GM18868 (cell line): ENCODE measurements around the gene ISG15.
"Not testable (repeated sequence)": the region's sequence is repeated elsewhere in the genome, so short reads cannot be mapped to it uniquely, and the experiment has no call there.

Source experiments
- ATAC-seq: cut with Tn5 transposase; IDR thresholded peaks from one replicate; pipeline ENCODE4 v1.9.1; 2021; ENCODE audit warnings: mild to moderate bottlenecking, moderate library complexity; ENCODE audit not compliant: unreplicated experiment

The ISG15 gene

DNA sequence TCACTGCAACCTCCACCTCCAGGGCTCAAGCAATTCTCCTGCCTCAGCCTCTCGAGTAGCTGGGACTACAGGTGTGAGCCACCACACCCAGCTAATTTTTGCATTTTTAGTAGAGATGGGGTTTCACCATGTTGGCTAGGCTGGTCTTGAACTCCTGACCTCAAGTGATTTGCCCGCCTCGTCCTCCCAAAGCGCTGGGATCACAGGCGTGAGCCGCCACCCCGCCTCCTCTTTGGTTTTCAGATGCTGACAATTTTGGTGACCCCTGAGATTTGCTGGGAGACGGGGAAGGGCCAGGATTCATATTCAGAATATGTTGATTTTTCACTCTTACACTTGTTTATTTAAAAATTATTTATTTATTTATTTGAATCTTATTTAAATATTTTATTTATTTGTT, 3.2 kb upstream of the ISG15 start:
- not testable (repeated sequence) for ATAC-seq

DNA sequence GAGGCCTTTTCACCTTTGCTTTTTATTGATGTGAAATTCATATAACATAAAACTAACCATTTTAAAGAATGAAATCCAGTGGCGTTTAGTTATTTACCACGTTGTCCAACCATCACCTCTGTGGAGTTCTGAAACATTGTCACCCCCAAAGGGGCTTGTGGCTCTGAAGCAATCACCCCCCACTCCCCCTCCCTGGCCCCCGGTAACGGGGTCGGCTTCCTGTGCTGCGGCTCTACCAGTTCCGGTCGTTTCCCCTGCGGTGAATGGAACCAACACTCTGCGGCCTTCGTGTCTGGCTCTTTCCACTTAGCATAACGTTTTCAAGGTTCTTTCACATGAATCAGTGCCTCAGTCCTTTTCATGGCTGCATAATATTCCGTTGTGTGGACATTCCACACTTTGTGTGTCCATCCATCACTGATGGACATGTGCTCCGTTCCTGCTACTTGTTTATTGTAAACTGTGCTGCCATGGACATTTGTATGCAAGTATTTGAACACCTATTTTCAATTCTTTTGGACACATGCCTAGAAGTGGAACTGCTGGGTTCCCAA, 1.8 kb upstream of the ISG15 start:
- no peak for ATAC-seq

DNA sequence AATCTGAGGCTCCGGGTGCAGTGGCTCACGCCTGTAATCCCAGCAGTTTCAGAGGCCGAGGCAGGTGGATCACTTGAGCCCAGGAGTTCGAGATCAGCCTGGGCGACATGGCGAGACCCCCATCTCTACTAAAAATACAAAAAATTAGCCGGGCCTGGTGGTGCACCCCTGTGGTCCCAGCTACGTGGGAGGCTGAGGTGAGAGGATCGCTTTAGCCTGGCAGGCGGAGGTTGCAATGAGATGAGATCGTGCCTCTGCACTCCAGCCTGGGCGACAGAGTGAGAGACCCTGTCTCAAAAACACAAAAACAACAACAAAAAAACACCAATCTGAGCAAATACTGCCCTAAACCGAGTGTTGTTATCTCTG, 577 bp upstream of the ISG15 start:
- not testable (repeated sequence) for ATAC-seq

DNA sequence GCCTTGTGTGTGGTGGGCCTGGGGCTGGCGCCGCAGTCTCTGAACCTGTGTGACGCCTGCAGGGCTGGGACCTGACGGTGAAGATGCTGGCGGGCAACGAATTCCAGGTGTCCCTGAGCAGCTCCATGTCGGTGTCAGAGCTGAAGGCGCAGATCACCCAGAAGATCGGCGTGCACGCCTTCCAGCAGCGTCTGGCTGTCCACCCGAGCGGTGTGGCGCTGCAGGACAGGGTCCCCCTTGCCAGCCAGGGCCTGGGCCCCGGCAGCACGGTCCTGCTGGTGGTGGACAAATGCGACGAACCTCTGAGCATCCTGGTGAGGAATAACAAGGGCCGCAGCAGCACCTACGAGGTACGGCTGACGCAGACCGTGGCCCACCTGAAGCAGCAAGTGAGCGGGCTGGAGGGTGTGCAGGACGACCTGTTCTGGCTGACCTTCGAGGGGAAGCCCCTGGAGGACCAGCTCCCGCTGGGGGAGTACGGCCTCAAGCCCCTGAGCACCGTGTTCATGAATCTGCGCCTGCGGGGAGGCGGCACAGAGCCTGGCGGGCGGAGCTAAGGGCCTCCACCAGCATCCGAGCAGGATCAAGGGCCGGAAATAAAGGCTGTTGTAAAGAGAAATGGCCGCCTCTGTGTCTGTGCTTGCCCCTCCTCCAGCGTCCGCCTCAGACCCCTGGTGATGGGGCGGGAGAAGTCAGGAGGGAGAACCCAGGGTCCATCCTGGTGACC, 788 bp downstream of the ISG15 start:
- ATAC-seq, result no peak

DNA sequence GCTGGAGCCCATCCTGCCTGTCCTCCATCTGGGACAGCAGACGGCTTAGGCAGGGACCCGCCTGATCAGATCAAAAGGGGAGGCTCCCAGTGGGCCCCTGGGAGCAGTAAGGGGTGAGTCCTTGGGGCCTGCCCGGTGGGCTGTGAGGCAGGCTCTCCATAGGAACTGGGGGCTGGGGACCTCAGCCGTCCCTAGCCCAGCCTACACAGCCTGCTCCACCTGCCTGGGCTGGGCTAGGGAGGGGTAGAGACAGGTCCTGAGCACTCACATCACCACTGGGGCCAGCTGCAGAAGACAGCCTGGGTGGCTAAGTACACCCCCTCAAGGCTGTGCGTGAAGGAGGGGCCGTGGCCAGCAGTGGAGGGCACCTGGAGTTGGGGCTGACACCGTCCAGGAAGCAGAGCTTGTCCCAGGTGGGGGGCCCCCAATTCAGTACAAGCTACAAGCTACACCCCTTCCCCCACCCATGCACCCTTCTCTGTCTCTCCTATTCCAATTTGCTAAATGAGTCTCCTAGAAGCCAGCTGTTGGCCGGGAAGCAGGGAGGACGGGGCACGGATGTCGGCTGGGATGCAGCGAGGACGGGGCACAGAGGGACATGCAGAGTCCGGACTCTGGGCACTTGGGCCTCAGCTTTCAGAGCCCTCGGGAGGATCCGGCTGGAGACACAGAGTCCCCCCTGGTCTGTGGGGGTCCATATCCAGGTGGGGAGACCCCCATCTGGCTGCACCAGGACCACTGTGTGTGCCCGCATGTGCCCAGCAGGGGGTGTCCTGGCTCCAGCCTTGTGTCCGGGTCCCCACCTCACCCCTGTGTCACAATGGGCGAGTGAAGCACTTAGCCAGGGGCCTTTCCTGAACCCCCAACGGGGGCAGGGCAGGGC, 1.7 kb downstream of the ISG15 start:
- no peak for ATAC-seq

DNA sequence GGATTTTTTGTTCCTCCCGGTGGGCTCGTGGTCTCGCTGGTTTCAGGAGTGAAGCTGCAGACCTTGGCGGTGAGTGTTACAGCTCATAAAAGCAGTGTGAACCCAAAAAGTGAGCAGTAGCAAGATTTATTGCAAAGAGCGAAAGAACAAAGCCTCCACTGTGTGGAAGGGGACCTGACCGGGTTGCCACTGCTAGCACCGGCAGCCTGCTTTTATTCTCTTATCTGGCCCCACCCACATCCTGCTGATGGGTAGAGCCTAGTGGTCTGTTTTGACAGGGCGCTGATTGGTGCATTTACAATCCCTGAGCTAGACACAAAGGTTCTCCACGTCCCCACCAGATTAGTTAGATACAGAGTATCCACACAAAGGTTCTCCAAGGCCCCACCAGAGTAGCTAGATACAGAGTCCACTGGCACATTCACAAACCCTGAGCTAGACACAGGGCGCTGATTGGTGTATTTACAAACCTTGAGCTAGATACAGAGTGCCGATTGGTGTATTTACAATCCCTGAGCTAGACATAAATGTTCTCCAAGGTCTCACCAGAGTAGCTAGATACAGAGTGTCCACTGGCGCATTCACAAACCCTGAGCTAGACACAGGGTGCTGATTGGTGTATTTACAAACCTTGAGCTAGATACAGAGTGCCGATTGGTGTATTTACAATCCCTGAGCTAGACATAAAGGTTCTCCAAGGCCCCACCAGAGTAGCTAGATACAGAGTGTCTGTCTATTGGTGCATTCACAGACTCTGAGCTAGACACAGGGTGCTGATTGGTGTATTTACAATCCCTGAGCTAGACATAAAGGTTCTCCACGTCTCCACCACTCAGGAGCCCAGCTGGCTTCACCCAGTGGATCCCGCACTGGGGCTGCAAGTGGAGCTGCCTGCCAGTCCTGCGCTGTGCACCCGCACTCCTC, 4.4 kb downstream of the ISG15 start:
- not testable (repeated sequence) for ATAC-seq

DNA sequence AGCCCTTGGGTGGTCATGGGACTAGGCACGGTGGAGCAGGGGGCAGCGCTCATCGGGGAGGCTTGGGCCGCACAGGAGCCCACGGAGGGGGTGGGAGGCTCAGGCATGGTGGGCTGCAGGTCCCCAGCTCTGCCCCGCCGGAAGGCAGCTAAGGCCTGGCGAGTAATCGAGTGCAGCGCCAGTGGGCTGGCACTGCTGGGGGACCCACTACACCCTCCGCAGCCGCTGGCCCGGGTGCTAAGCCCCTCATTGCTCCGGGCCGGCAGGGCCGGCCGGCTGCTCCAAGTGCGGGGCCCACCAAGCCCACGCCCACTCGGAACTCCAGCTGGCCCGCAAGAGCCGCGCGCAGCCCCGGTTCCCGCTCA, 5.0 kb downstream of the ISG15 start:
- ATAC-seq, result not testable (repeated sequence)

DNA sequence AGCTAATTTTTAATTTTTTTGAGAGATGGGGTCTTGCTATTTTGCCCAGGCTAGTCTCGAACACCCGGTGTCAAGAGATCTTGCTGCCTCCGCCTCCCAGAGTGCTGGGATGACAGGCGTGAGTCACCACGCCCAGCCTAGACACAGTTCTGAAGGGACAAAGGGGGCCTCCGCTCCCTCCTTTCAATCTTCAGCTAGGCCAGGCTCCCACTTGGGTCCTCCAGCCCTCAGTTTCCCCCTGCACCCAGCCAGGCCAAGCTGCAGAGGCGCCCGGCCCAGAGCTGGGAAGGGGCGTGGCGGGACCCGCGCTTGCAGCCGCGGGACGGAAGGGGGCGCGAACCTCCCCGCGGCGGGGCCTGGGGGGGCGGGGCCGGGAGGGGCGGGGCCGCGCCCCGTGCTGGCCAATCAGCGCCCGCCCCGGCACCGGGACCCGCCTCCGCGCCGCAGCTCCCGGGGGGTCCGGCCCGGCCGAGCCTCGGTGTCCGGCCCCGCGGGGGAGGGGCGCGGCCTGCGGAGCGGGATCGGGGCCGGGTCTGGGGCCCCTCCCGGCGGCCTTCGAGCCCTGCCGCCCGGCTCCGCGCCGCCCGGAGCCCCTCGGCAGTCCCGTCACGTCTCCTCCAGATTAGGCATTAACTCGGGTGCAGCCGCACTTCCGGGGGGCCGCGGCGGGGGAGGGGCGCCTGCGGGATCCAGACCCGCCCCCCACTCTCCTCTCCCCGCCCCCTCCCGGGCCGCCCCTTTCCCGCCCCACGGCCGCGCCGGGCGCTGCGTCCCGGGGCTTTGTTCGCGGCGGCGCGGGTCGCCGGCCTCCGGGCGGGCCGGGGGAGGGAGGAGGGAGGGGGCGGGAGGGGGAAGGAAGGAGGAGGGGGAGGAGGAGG, 6.1 kb downstream of the ISG15 start:
- peak; percentile 70 for ATAC-seq

DNA sequence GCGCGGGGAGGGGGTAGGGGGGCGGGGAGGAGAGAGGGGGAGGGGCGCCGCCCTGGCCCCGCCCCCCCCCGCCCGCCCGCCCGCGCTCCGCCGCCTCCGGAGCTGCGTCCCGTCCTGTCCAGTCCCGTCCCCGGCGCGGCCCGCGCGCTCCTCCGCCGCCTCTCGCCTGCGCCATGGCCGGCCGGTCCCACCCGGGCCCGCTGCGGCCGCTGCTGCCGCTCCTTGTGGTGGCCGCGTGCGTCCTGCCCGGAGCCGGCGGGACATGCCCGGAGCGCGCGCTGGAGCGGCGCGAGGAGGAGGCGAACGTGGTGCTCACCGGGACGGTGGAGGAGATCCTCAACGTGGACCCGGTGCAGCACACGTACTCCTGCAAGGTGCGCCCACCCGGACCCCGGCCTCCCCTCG, 6.7 kb downstream of the ISG15 start, which contains the start of gene AGRN:
AGRN (plus strand) TSS at position 121 of the 405 bp plus-strand sequence; CDS start at position 174, 53 bp downstream.
- ATAC-seq, result peak; percentile 26

DNA sequence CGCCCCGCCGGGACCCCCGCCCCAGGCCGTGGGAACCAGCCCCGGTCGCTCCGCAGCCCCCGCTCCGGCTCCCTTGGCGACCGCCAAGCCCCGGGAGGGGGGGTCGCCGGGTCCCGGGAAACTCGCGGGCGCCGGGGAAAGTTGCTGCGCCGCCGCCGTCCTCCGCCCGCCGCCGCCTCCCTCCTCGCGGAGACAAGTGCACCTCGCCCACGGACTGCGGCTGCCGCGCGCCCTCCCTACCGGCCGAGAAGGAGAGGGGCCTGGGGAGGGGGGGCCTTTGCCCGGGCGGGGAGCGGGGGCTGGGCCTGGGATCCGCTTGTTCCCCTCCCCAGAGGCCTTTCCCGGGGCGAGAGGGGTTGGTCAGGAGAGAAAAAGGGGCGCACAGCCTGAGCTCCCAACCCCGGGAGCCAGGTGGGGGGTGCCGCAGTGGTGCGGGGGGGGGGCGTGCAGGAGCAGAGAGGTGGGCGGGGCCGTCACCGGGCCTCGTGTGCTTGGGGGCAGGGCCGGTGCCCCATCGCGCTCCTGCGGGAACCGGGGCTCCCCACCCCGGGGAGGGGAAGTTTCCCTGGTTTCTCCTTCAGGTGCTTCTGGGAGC, 7.2 kb downstream of the ISG15 start:
- peak; percentile 19 for ATAC-seq

DNA sequence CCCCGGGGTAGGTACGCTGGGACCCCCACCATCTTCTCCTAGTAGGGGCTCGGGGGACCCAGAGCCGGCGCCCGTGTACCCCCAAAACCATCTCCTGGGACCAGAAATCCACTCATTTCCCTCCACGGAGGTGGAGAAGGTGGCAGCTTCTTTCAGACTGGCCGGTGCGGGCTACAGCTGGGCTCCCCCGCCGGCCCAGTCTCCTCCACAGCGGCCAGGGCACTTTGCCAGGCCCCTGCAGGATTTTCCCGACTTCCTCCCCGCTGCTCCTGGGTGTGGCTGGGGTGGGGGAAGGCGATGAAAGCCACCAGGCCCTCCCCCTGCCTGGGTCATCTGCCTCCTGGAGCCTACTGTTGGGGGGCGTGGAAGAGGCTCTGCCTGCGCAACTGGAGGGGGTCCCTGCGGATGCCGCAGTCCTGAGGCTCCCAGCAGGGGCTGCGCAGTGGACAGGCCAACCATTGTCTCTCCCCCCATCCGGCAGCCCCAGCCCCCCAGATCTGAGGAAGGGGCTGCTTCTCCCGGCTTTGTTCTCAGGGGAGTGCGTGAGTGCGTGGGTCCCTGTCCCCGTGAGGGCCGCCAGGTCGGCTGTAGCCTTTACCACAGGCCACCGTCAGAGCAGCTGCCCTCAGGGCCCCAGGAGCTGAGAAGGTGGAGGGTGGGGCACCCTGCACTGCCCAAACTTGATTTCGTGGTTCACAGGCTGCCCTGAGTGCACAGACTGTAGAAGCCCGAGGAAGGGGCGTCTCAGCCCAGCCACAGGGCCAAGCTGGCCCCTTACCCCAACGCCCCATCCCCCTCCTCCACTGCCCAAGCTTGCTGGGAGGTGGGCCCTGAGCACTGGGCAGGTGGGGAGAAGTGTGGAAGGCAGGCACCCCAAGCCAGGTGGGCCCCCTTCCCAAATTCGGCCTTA, 8.0 kb downstream of the ISG15 start:
- ATAC-seq, result no peak

DNA sequence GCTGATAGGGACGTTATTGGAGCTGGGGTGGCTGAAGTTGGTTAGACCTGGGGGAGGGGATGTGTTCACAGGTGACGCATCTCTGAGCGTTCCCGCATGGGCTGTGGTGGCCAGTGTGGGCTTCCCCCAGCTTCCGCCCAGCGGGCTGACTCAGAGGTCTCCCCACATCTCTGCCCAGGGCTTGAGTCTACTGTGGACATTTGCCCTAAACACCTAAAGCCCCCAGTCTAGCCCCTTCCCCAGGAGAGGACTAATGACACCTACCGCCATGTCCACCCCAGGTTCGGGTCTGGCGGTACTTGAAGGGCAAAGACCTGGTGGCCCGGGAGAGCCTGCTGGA, 8.6 kb downstream of the ISG15 start:
- ATAC-seq, result no peak

DNA sequence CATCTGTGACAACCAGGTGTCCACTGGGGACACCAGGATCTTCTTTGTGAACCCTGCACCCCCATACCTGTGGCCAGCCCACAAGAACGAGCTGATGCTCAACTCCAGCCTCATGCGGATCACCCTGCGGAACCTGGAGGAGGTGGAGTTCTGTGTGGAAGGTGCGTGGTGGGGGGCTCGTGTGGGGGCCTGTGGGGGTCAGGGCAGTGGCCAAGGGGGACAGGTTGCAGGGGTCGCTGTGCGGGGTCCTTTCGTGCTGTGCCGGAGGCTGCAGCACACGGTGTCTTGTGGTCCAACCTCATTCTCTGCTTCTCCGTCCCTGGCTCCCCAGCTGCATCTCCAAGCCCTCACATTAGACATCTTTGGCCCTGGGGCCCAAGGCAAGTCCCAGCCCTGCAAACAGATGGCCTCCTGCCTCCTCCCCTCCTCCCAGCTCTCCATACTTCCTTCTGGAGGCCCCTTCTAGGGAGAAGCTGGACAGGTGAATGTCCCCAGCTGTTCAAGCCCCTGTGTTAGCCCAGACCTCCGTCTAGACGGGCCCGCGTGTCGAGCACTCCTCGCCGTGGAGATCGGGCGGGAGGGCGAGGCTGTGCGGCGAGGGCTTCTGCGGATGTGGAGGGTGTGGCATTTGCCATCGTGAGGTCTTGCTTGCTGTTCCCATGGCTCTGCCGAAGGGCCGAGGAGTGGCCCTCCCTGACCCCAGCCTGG, 9.2 kb downstream of the ISG15 start:
- ATAC-seq, result no peak

DNA sequence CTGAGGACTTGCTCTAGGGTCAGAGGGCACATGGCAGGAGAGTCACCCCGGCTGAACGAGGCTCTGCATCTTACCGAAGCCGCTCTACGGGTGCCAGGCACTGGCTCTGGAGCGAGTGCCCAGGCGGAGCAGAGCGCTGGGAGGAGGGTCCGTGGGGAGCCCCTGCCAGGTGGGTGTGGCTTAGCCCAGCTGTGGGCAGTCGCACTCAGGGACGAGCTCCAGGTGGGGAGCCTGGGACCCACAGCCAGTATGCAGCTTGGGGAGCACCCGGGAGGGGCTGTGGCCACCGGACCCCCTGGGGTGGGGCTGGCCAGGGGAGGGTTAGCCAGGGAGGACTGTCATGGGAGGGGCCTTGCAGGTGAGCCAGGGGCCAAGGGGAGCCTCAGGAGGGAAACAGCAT, 10.4 kb downstream of the ISG15 start:
- ATAC-seq, result no peak

DNA sequence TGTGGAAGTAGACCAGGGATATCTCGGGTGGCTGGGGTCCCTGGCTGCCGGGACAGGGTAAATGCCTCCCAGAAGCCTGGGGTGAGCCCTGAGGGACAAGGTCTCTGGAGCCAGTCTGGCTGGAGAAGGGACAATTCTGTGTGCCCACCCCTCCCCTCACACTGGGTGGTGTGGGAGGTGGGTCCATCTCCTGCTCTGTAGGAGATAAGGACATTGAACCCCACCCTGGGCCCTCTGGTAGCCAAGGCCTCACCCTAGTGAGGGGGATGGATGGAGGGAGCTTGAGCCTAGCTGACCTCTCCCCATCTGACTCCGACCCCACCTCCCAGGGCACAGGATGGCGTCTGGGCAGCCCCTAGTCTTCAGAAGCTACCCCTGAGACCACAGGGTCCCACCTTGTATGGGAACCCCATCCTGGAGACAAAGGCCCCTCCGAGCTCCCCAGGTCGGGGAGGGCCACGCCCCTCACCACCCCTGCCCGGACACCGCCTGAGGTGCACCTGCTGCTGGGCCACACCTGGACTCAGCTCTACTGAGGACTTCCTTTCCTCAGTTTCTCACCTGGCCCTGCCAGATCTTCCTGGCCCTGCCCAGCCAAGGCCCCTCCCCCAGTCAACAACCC, 11.0 kb downstream of the ISG15 start:
- ATAC-seq, result no peak

DNA sequence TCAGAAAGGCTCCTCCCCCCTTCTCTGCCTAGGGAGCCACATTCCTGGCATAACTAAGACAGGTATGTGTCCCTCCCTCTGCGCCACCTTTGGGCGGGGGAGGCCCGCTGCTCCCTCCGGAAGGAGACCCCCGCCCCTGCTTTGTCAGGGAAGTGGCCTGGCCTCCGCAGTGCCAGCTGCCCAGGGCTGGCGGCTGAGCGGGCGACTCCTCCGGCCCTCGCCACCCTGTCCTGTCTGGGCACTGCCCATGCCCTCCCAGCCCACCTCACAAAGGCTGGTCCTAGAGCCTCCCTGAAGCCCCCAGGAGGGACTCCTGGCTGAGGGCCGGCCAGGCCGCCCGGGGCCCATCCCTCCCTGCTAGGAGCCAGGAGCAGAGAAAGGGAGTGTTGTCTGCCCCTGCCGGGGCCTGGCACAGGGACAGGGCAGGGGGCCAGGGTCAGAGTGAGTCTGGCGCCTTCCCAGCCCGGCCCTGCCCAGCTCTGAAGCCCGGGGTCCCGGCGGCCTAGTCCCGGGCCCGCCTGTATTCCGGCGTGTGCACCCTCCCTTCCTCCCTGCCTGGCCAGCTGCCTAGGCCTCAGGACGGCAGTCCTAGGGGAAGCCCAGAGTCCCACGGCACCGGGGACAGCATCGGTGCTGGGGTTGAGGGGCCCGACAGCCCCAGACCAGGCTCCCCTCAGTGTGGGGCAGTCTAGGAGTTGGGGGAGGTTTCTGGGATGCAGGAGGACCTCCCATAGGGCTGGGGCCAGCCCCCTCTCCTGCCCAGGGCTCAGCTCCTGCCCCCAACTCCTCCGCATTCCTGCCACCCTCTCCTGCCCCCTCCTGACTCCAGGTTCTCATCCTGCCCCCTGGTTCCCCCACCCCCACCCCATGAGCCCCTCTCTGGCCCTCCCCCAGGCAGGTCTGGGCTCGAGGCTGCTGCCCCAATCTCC, 11.7 kb downstream of the ISG15 start:
- ATAC-seq, result no peak
